ENCODE results near the gene RNF144A.

DNA sequence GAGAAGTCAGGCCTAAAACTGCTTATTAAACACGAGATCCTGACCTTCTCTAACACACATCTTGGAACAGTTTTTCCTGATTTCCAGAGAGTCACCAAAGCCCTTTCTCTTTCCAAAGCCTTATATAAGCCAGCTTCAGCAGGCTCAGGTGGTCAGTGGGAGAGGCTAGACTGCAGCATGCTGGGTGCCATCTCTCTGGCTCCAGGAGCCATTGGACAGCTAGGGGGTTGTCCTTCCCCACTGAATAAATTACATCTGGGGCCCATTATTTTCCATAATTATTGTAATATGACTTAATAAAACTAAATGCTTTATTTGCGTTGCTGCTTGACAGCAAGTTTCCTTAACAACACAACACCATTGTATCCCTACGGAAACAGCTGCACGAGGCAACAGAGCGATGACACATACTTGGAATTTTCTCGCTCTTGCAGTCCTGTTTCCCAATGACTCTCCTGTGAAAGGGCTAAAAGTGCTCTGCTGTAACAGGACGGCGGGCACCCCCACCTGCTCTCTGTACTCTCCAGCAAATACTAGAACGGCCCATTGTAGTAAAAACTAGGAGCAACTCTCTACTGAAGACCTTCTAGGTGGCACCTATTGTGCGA is 160.6 kb downstream of the RNF144A start:
- TF ChIP-seq, protein P1, sequence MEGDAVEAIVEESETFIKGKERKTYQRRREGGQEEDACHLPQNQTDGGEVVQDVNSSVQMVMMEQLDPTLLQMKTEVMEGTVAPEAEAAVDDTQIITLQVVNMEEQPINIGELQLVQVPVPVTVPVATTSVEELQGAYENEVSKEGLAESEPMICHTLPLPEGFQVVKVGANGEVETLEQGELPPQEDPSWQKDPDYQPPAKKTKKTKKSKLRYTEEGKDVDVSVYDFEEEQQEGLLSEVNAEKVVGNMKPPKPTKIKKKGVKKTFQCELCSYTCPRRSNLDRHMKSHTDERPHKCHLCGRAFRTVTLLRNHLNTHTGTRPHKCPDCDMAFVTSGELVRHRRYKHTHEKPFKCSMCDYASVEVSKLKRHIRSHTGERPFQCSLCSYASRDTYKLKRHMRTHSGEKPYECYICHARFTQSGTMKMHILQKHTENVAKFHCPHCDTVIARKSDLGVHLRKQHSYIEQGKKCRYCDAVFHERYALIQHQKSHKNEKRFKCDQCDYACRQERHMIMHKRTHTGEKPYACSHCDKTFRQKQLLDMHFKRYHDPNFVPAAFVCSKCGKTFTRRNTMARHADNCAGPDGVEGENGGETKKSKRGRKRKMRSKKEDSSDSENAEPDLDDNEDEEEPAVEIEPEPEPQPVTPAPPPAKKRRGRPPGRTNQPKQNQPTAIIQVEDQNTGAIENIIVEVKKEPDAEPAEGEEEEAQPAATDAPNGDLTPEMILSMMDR (IDR thresholded peaks at IDR 0.05) = no peak
- TF ChIP-seq POLR2A (IDR thresholded peaks at IDR 0.05) = no peak
